Measurements from ENCODE around the gene PHC3.

PHC3 gene

DNA sequence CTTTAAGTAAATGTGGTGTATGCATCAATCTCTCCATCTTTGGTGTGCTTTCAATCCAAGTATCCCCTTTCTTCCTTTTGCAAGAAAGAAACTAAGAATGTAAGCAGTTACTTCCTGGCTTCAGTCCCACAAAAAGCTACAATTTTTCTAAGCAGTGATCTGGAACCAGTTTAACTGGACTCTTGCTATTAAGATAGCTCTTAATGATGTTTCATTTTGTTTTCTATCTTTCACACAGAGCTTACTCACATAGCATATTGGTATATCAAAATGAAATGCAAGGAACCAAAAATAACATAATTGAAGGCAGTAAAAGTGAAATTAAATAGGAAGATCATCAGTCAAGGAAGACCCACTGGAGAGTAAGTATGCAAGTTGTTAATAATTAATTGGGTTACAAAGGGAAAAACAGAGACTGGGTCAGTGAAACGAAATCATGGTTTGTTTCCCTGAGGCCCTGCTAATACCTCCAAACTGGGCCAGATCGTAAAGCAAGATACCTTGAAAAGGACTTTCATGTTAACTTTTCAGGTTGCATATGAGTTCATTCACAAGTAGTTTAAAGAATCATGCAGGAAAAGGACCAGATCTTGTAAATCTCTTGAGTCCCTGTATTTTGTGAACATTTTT lies 101.9 kb downstream of the PHC3 start:
- DNase-seq (ENCODE audit: low read depth in 2 of 2), result no peak

DNA sequence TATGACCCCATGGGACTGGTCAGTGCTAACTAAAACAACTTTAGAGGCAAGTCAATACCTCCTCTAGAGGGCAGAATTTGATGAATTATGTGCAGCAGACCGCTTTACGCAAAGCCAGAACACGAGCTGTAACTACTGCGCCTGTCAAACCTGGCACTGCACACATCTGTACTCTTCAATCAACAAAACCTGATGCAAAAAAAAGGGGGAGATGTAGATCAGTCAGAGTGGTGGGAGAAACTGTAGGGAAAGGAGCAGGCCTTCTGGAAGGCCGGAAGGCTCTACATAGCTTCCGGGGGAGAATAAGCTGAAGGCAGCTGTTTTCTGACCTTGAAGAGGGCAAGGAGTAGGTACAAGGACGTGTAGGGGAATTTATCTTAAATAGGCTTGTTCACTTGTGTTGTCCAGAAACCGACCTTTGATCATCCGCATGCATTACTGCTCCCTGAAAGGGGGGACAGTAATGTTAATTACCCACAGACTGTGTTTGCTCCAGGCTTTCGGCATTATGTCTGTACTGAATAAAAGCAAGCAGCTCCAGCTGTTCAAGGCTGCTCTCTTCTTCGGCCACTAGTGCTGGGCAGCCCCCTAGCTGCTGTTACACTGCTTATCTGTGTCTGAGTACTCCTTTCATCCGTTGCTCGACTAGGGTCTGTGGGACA lies 102.8 kb downstream of the PHC3 start:
- DNase-seq (ENCODE audit: low read depth in 2 of 2), result no peak

DNA sequence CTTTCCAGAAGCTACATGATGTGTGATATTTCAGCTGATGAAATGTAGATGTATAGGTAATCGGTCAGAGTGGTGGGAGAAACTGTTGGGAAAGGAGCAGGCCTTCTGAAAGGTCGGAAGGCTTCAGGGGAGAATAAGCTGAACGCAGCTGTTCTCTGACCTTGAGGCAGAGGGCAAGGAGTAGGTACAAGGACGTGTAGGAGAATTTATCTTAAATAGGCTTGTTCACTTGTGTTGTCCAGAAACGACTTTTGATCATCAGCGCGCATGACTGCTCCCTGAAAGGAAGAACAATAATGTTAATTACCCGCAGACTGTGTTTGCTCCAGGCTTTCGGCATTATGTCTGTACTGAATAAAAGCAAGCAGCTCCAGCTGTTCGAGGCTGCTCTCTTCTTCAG lies 104.2 kb downstream of the PHC3 start:
- no peak for DNase-seq (ENCODE audit: low read depth in 2 of 2)

DNA sequence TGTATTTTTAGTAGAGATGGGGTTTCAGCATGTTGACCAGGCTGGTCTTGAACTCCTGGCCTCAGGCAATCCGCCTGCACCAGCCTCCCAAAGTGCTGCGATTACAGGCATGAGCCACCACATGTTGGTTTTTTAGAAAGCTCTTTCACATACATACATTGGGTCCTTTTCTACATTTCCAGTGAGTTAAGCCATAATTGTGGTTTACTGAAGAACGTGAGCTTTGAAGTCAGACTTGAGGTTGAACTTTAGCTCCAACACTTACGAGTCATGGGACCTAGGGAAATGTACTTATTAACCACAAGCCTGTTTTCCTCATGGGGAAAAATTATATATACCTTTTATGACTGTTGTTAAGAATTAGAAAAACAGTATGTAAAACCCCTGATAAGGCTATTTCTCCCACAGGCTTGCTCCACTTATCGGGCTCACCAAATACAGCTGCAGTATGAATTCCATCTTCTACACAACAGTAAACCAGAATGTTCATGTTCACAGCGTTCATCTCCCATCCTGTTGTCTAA lies 104.8 kb downstream of the PHC3 start:
- no peak for DNase-seq (ENCODE audit: low read depth in 2 of 2)

DNA sequence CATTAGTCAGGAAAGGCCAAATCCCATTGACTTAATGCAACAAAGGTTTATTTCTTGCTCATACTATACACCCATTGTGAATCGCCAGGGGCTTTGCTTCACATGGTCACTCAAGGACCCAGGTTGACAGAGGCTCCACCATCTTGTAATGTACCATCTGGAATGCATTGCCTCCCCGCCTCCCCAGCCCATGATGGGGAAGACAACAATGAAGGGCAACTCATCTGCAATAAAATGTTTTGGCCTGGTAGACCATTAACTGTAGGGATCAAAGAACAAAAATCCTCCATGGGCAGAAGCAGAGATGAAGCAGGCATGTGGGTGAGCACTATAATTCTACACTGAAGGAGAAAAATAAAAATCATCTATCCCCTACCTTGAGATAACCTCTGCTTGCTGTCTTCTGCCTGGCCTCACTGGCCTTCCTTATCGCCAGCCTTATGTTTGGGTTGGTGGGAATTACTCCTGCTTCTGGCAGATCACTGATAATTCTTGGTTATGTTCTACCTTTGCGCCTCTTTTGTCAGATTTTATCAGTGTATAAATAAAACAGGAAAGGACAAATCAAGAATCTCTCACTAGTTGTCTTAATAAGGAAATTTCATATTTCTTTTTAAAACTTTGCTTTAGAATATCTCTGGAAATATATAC lies 106.0 kb downstream of the PHC3 start:
- no peak for DNase-seq (ENCODE audit: low read depth in 2 of 2)

DNA sequence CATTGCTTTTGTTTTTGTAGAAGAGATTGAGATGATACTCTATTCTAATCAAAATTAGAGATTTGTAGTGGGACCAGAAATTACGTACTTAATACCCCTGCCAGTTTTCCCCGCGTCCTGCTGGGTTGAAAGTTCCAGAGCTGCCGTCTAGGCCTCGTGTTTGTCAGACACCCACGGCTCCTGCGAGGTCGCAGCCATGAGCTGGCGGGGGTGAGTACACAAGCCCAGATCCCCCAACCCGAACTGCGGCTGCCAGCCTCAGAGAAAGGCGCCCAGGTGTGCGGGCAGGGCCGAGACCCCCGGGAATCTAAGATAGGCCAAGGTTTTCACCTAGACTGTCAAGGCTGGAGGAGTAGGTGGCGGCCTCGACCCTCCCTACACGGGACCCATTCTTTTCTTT lies 117.4 kb downstream of the PHC3 start:
- no peak for DNase-seq (ENCODE audit: low read depth in 2 of 2)

DNA sequence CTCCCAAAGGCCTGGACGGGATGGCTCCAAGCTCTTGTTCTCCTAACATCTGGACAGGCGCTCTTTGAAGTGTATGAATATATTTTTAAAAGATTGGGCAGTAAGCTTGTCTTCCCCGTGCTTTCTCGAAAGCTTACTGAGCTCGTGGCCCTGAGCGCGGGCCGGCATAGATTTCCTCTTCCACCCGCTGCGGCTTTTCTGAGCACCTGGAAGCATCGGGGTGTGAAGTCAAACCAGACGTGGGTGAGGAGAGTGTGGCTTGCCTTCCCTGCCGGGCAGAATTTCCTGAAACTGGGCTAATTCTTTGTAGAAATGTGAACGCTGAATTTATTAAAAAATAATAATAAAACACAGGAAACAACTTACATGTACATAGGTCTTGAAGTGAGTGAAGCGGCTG lies 117.8 kb downstream of the PHC3 start:
- no peak for DNase-seq (ENCODE audit: low read depth in 2 of 2)

DNA sequence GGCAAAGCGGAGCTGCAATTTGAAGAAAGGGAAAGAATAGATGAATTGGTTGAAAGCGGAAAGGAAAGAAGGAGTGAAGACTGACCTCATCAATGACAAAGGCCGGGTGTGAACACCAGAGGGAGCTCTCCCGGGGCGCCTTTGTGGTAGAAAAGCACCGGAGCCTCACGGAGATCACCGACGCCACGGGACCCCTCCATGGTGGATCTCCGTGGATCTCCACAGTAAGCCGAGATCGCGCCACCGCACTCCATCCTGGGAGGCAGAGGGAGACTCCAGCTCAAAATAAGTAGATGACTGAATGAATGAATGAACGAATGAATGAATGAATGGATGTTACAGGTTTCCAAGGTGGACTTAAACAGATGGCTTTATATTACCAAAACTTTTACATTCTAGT lies 118.8 kb downstream of the PHC3 start:
- DNase-seq (ENCODE audit: low read depth in 2 of 2), result no peak

DNA sequence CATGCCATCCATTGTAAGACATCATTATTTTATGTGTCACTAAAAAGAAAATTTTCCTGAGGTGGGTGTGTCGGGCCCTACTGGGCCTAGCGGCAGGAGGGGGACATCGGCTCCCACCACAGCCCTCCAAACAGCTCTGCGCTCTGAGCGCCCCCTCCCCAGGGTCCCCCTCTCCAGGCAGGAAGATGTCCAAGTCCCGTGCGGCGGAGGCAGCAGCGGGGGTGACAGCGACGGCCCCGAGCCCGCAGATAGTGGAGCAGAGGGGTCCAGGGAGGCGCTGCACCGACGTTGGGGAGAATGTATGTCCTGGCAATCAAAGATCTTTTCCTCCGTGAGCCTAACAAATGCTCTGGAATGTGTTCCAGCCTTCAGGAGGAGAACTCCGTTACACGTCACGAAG lies 119.5 kb downstream of the PHC3 start:
- no peak for DNase-seq (ENCODE audit: low read depth in 2 of 2)

DNA sequence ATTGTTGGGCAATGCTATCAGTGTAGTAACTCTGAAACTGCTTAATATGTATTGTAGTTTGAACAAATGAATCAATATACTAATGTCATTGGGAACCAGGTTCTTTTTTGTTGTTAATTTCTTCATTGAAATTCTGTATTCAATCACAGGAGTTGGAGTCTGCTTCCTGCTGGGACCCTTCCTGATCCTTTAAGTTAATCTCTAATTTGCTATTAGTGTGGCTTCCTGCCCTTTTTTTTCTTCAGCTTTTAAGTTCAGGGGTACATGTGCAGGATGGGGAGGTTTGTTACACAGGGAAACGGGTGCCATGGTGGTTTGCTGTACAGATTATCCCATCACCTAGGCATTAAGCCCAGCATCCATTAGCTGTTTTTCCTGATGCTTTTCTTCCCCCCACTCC lies 122.1 kb downstream of the PHC3 start:
- no peak for DNase-seq (ENCODE audit: low read depth in 2 of 2)

DNA sequence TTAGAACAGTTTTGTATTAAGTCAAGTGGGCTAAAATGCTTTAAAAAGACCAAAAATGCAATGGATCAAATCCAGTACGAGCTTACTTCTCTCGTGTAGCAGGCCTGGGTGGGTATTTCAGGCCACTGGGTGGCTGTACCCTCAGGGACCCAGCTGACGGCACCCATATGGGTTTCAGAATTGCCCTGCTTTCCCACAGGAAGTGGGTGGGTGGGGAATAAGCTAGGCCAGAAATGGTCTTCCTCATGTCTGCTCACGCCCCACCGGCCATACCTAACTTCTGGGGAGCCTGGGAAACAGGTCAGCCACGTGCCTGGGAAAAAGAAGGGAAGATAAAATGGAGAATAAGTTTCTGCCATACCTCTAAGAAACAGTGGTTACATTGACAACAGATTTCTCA lies 123.4 kb downstream of the PHC3 start:
- DNase-seq (ENCODE audit: low read depth in 2 of 2), result no peak

DNA sequence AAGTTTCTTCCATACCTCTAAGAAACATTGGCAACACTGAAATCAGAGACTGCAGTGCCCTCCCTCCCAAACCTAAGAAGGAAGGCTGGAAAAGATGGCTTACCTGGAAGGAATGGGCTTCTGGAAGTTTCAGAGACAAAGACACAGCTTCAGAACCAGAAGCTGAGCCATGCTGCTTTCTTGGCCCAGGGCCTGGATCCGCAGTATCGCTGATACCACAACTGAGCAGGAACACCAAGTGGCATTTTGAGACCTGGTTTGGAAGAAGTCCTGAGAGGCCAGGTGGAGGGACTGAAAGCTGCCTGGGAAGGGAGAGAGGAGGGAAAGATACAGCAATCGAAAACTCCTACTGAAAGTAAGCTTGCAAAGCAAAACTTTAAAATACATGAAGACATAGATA lies 124.0 kb downstream of the PHC3 start:
- DNase-seq (ENCODE audit: low read depth in 2 of 2), result no peak

DNA sequence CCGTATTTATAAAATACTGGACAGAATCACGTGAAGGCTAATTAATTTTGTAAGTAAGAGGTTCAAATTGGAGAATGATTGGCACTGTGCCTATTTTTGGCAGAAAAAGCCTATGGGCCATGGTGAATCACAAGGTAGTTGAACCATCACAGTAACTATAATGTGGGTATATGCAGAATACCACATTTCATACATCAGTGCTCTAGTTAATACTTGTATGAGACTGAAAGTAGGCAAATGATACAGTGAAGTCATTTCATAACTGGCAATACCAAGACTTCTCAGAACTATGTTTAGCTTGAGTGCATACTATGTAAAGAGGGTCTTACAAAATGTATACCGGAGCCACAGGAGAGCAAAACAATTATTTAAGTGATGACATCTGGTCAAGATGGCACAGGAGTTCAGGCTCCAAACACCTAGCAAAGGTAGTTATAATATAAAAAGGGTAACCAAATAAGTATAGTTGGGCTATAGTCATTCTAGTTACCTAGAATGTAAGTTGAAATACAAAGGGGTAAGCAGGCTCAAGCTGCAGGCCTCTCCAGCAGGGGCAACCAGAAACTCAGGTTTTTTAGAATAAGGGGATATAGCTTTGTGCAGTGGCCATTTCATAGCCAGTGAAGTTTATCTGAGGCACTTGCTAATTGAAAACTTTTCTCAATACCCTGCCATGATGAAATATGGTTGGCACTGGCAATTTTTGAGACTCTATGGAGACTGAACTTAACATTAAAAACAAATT lies 124.7 kb downstream of the PHC3 start:
- no peak for DNase-seq (ENCODE audit: low read depth in 2 of 2)

DNA sequence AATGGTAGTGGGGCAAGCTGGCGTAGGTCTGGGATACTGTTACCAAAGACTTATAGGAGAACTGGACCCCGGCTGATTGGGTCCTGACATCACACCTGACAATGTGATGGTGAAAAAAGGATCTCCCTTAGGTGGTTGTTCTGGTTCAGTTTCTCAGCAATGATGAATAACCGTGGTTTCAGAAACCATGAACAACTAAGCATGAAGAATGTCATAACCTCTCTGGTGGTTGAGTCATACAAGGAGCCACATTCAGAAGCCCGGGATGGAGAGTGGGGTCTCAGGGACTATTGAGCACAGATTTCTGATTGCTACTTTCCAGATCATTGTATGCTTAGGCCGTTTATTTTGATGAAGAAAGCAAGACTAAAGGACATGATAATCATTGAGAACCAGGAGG lies 126.3 kb downstream of the PHC3 start:
- DNase-seq (ENCODE audit: low read depth in 2 of 2), result no peak

DNA sequence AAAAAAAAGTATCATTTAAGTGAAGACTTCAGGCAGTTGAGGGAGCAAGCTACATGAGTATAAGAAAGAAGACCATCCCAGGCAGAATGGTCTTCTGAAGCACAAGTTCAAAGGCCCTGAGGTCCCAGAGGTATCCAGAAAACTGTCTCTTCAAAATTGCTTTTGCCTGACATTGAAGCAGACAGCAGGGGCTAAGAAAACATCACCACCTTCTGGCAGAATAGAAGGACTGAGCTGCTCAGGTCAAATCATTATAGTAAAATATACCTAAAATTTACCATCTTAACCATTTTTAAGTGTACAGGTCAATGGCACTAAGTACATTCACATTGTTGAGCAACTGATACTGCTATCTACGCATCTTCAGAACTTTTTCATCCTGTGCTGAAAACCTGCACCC lies 127.3 kb downstream of the PHC3 start:
- DNase-seq (ENCODE audit: low read depth in 2 of 2), result no peak

DNA sequence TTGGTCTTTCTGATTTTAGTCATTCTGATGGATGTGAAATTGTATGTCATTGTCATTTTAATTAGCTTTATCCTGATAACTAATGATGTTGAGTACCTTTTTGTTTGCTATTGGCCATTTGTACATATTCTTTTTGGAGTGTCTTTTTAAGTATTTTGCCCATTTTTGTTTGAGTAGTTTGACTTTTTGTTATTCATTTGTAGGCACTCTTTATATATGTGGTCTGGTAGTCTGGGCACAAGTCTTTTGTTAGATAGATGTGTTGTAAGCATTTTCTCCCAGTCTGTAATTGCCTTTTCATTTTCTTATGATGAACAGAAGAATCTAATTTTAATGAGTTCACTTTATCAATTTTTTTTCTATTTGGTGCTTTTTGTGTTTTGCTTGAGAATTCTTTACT lies 129.1 kb downstream of the PHC3 start:
- no peak for DNase-seq (ENCODE audit: low read depth in 2 of 2)

DNA sequence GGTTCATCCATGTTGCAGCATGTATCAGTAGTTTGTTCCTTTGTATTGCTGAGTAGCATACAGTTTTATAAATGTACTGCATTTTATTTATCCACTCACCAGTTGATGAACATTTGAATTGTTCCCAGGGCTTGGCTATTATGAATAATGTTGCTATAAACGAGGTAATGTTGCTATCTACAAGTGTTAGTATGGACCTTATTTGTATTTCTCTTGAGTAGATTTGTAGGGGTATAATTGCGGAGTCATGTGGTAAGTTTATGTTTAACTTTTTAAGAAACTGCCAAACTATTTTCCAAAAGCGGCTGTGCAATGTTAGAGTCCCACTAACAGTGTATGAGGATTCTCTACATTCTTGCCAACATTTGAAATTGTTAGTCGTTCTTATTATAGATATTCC lies 130.8 kb downstream of the PHC3 start:
- no peak for DNase-seq (ENCODE audit: low read depth in 2 of 2)

DNA sequence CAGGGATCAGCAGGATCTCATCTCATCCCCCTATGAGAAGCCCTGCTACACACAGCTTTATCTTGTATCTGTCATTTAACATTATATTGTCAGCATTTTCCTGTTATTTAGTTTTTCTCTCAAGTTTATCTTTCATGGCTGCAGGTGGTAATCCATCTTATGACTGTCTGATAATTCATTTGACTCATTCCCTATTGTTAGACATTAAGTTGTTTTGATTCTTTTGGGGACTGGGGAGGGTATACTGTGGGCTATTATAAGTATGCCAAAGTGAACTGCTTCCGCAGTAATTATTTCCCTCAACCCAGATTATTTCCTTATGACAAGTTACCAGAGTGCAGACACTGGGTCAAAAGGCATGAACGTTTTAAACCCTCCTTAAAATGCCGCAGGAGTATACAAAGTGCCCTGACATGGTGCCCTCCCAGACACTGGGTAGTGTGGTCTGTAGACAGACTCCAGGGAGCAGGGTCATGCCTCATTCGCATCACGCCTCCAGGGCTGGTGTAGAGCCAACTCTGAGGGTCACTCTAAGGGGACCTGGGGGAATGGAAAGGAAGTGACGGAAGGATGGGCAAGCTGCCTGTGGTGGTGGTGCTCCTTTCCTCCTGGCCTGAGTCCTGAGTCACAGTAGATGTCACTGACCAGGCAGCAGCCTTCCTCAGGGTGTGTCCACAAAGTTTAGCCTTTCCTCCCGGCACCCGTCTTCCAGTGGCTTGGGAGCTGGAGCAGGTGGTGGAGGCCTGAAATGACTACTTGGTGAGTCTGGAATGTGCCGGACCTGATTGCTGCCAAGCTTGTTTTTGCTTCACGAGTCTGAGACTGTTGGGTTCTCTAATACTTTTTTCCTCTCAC lies 132.2 kb downstream of the PHC3 start:
- DNase-seq (ENCODE audit: low read depth in 2 of 2), result no peak

DNA sequence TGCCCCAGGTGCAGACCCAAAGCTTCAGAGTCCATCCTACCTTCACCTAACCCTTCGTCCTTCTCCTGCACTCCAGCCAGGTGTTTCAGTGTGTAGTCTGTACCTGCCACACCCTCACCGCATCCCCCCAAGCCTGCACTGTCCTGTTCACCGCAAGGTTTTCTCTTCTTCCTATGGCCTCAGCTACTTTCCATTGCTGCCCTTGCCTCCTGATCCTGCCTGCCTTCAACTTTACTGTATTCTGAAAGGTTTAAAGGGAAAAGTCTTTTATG lies 134.5 kb downstream of the PHC3 start:
- no peak for DNase-seq (ENCODE audit: low read depth in 2 of 2)

DNA sequence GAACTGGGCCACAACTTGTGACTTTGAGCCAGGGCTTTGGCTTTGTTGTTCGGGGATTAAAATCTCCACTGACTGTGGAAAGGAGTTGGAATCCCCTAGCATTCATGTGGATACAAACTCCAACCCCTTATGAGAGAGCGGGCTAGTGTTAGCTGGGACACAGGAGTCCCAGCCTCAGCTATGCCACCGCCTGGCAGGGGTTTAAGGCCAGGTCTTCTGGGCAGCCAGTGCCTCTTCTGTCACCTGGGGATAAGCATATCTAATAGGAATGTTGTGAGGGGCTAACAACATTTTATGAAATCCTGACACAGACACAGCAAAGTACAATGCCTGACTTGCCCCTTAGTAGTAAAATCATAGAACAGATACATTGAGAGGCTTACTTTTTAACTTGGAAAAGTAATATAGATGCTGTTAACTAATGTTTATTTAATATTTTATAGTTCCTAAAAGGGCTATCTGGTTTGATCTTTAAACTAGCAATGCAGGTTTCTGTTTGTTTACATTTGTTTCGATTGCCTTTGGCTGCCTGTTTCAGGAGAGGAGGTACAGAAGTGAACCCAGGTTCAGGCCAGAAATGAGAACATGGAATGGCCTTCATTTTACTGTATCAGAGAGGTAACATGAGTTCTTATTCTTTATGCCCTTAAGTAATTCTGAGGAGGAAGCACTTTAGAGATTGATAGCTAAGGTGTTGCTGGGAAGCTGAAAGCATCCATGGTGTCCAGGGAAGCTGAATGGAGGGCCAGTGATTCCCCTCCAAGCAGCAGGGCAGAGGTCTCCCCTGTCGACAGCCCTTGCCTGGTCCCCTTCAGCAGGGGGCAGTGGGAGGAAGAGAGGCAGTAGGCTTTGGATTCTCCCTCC lies 135.0 kb downstream of the PHC3 start:
- DNase-seq (ENCODE audit: low read depth in 2 of 2), result no peak

DNA sequence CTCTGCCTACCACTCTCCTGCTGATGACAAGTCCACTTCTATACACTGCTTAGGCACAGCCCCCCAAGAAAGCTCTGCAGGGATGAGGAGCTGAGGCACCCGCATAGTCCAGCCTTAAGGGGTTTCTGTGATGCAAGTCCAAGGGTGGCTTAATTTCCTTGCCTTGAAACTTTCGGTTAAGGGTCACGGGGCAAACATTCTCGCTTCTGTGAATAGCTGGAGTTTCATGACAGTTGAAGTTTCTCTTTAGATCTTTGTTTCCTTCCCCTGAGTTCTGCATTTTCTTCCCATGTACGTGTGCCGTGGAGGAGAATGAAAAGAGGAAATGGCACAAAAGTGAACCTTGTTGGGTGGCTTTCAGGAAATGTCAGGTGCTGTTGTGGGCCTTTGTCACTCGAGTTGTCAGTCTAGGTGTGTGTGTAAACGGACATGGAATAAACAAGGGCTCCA lies 136.7 kb downstream of the PHC3 start:
- DNase-seq (ENCODE audit: low read depth in 2 of 2), result no peak
